Liver (tissue), 9 donors: Measurements from ENCODE around the gene TMTC2. TPM values are rescaled to one million over a fixed set of nuclear protein-coding genes. Genes with fewer than 3 reads are reported as not detected.

ENCODE experiments used
- DNase-seq: peaks from one replicate; pipeline ENCODE4 v3.0.0-alpha.2; 2017; ENCODE audit warnings: low spot score
- H3K27ac ChIP-seq, 2 donors: one replicate each; pipeline ENCODE4 v1.7.0; 2013; ENCODE audit warnings: inconsistent platforms in 2 of 2, low read length in 2 of 2, control low read depth in 1 of 2, low read depth in 1 of 2, mild to moderate bottlenecking in 1 of 2
- H3K27me3 ChIP-seq, 4 donors: one replicate each; pipeline versions ENCODE4 v1.6.1 to v1.7.0; 2013; ENCODE audit warnings: low read length in 3 of 4, inconsistent platforms in 1 of 4, mild to moderate bottlenecking in 1 of 4, moderate library complexity in 1 of 4; ENCODE audit not compliant: control insufficient read depth in 4 of 4, insufficient read depth in 4 of 4
- H3K36me3 ChIP-seq, 4 donors: one replicate each; pipeline versions ENCODE4 v1.6.1 to v1.7.0; 2013; ENCODE audit warnings: low read length in 3 of 4, mild to moderate bottlenecking in 3 of 4, low read depth in 1 of 4, moderate library complexity in 1 of 4; ENCODE audit not compliant: control insufficient read depth in 4 of 4, insufficient read depth in 3 of 4
- H3K4me1 ChIP-seq, 4 donors: one replicate each; pipeline versions ENCODE4 v1.6.1 to v1.7.0; 2013; ENCODE audit warnings: low read length in 3 of 4, mild to moderate bottlenecking in 3 of 4, moderate library complexity in 1 of 4; ENCODE audit not compliant: control insufficient read depth in 4 of 4, insufficient read depth in 4 of 4
- H3K4me3 ChIP-seq, 3 donors: one replicate each; pipeline versions ENCODE4 v1.6.1 to v1.7.0; 2013; ENCODE audit warnings: low read length in 3 of 3, control low read depth in 1 of 3, low read depth in 1 of 3, mild to moderate bottlenecking in 1 of 3
- H3K9ac ChIP-seq, 2 donors: one replicate each; pipeline ENCODE4 v1.7.0; 2013; ENCODE audit warnings: low read length in 2 of 2, mild to moderate bottlenecking in 2 of 2, moderate library complexity in 2 of 2, control low read depth in 1 of 2, low read depth in 1 of 2
- H3K9me3 ChIP-seq, 4 donors: one replicate each; pipeline versions ENCODE4 v1.6.1 to v1.7.0; 2013; ENCODE audit warnings: low read length in 3 of 4; ENCODE audit not compliant: control insufficient read depth in 4 of 4
- ATF3 ChIP-seq: IDR thresholded peaks from 2 replicates; pipeline ENCODE4 v1.6.1; 2016; ENCODE audit warnings: antibody characterized with exemption
- FOXA1 ChIP-seq: IDR thresholded peaks from 2 replicates; pipeline ENCODE4 v1.6.1; 2016; ENCODE audit warnings: antibody characterized with exemption
- FOXA2 ChIP-seq: IDR thresholded peaks from 2 replicates; pipeline ENCODE4 v1.6.1; 2016; ENCODE audit warnings: antibody characterized with exemption
- GABPA ChIP-seq, 2 donors: IDR thresholded peaks in 1 of 2; conservative IDR thresholded peaks in 1 of 2; 2 replicates each; pipeline ENCODE4 v1.6.1; 2016; ENCODE audit warnings: antibody characterized with exemption in 2 of 2, mild to moderate bottlenecking in 1 of 2, moderate library complexity in 1 of 2
- HNF4A ChIP-seq, 2 donors: conservative IDR thresholded peaks; 2 replicates each; pipeline ENCODE4 v1.6.1; 2016; ENCODE audit warnings: antibody characterized with exemption in 2 of 2, mild to moderate bottlenecking in 2 of 2
- HNF4G ChIP-seq: IDR thresholded peaks from 2 replicates; pipeline ENCODE4 v1.6.1; 2016; ENCODE audit warnings: antibody characterized with exemption
- JUND ChIP-seq, 2 donors: IDR thresholded peaks; 2 replicates each; pipeline ENCODE4 v1.6.1; 2016; ENCODE audit warnings: antibody characterized with exemption in 2 of 2
- MAX ChIP-seq: IDR thresholded peaks from 2 replicates; pipeline ENCODE4 v1.6.1; 2016; ENCODE audit warnings: antibody characterized with exemption
- RAD21 ChIP-seq, 2 donors: IDR thresholded peaks; 2 replicates each; pipeline ENCODE4 v1.6.1; 2016; ENCODE audit warnings: antibody characterized with exemption in 2 of 2, mild to moderate bottlenecking in 2 of 2
- RXRA ChIP-seq, 2 donors: IDR thresholded peaks; 2 replicates each; pipeline ENCODE4 v1.6.1; 2017 to 2018; ENCODE audit warnings: antibody characterized with exemption in 2 of 2, mild to moderate bottlenecking in 1 of 2
- SP1 ChIP-seq: IDR thresholded peaks from 2 replicates; pipeline ENCODE4 v1.6.1; 2018; ENCODE audit warnings: antibody characterized with exemption, mild to moderate bottlenecking
- TAF1 ChIP-seq: conservative IDR thresholded peaks from 2 replicates; pipeline ENCODE4 v1.6.1; 2016; ENCODE audit warnings: antibody characterized with exemption, mild to moderate bottlenecking
- YY1 ChIP-seq: IDR thresholded peaks from 2 replicates; pipeline ENCODE4 v1.6.1; 2016; ENCODE audit warnings: antibody characterized with exemption, mild to moderate bottlenecking
- WGBS: extraction: QIAGEN DNeasy Blood & Tissue Kit; methylation state at CpG from one replicate; pipeline ENCODE4 v1.1.7; 2013; 5-methylcytosine and 5-hydroxymethylcytosine counted together
- polyA plus RNA-seq, 2 donors: library from polyadenylated mRNA; stranded (reverse) in 1 of 2; unstranded in 1 of 2; fragments of 200-250 nt in 1 of 2; fragments of >200 nt in 1 of 2; fragmentation: Nextera tagmentation in 1 of 2; extraction: Ambion mirVana in 1 of 2; gene quantifications; one replicate each; pipeline versions ENCODE4 v1.2.1 to v1.2.3, GENCODE V29; 2013 to 2015
- total RNA-seq, 2 donors: library from RNA; depleted of rRNA; stranded (reverse); fragments of >200 nt; gene quantifications; one replicate each; pipeline ENCODE4 v1.2.3, GENCODE V29; 2014
- TF ChIP-seq, protein P1 (sequence below): IDR thresholded peaks from 2 replicates; pipeline ENCODE4 v1.6.1; 2016; ENCODE audit warnings: antibody characterized with exemption, mild to moderate bottlenecking
- TF ChIP-seq, protein P2 (sequence below): IDR thresholded peaks from 2 replicates; pipeline ENCODE4 v1.6.1; 2016; ENCODE audit warnings: antibody characterized with exemption
- donor health status: healthy.
- donor health status: healthy.
- donor health status: healthy.
- donor health status: healthy.
- donor health status: healthy.

TMTC2 gene
- total and polyA plus RNA-seq, 4 donors: 0.36 to 3.0 (median 0.61) TPM

DNA sequence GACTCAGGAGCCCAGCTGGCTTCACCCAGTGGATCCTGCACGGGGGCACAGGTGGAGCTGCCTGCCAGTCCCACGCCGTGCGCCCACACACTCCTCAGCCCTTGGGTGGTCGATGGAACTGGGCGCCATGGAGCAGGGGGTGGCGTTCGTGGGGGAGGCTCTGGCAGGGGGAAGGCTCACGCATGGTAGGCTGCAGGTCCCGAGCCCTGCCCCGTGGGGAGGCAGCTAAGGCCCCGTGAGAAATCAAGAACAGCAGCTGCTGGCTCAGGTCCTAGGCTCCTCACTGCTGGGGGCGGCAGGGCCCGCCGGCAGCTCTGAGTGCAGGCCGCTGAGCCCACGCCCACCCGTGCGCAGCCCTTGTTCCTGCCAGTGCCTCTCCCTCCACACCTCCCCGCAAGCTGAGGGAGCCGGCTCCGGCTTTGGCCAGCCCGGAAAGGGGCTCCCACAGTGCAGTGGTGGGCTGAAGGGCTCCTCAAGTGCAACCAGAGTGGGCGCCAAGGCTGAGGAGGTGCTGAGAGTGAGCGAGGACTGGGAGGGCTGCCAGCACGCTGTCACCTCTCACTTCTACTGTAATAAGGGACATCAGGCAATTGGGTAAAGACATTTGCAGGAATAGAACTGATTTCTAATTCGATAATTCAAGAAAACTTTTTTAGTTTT is 115.4 kb downstream of the TMTC2 start:
- no peak for TF ChIP-seq YY1
- TF ChIP-seq RXRA (IDR thresholded peaks at IDR 0.05): no peak
- no peak for TF ChIP-seq ATF3
- TF ChIP-seq FOXA2: no peak
- TF ChIP-seq RAD21 (IDR thresholded peaks at IDR 0.05): no peak

DNA sequence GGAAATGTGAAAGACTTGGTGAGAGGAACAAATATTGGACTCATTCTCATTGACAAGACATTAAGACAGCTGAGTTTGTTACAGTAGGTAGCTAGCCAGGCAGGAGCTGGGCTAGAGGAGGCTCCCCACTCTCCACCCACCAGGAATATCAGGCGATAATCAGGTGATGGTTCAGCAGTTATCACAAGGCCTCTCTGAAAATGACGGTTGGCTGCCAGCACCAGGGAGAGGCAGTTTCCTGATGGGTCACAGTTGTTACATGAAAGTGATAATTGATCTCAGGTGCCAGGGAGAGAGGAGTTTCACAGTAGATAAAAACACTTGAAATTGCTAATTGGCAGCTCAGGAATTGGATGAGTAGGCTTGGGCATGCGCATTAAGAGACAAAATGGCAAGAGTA is 116.5 kb downstream of the TMTC2 start:
- Histone ChIP-seq H3K27ac (no peak overlapping the region), H3K9ac (no peak overlapping the region), H3K36me3 (no peaks in the 10 kb centered on the region), H3K4me1 (no peaks in the 10 kb centered on the region), H3K27me3 (no peaks in the 10 kb centered on the region), H3K4me3 (no peak overlapping the region), H3K9me3 (no peaks in the 10 kb centered on the region)
- TF ChIP-seq HNF4A (conservative IDR thresholded peaks at IDR 0.05) (no peak), FOXA1 (no peak), SP1 (no peak), GABPA (IDR thresholded peaks at IDR 0.05 in 1 of 2, conservative IDR thresholded peaks at IDR 0.05 in 1 of 2) (no peak), JUND (IDR thresholded peaks at IDR 0.05) (no peak), RAD21 (IDR thresholded peaks at IDR 0.05) (no peak)
- TF ChIP-seq, protein P1, sequence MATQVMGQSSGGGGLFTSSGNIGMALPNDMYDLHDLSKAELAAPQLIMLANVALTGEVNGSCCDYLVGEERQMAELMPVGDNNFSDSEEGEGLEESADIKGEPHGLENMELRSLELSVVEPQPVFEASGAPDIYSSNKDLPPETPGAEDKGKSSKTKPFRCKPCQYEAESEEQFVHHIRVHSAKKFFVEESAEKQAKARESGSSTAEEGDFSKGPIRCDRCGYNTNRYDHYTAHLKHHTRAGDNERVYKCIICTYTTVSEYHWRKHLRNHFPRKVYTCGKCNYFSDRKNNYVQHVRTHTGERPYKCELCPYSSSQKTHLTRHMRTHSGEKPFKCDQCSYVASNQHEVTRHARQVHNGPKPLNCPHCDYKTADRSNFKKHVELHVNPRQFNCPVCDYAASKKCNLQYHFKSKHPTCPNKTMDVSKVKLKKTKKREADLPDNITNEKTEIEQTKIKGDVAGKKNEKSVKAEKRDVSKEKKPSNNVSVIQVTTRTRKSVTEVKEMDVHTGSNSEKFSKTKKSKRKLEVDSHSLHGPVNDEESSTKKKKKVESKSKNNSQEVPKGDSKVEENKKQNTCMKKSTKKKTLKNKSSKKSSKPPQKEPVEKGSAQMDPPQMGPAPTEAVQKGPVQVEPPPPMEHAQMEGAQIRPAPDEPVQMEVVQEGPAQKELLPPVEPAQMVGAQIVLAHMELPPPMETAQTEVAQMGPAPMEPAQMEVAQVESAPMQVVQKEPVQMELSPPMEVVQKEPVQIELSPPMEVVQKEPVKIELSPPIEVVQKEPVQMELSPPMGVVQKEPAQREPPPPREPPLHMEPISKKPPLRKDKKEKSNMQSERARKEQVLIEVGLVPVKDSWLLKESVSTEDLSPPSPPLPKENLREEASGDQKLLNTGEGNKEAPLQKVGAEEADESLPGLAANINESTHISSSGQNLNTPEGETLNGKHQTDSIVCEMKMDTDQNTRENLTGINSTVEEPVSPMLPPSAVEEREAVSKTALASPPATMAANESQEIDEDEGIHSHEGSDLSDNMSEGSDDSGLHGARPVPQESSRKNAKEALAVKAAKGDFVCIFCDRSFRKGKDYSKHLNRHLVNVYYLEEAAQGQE: no peak
- DNase-seq: no peak
- WGBS: 82% methylated on average over 3 of the region's 3 CpGs

More for the DNA sequence above, 115.4 kb downstream of the TMTC2 start:
- H3K4me1 ChIP-seq: no peaks in the 10 kb centered on the region
- no peaks in the 10 kb centered on the region for H3K36me3 ChIP-seq
- H3K27me3 ChIP-seq: no peaks in the 10 kb centered on the region
- H3K27ac ChIP-seq: no peak overlapping the region
- H3K9ac ChIP-seq: no peak overlapping the region
- H3K4me3 ChIP-seq: no peak overlapping the region
- H3K9me3 ChIP-seq: no peaks in the 10 kb centered on the region
- whole genome bisulfite sequencing: 96% methylated on average over 27 of the region's 27 CpGs
- DNase-seq: no peak

DNA sequence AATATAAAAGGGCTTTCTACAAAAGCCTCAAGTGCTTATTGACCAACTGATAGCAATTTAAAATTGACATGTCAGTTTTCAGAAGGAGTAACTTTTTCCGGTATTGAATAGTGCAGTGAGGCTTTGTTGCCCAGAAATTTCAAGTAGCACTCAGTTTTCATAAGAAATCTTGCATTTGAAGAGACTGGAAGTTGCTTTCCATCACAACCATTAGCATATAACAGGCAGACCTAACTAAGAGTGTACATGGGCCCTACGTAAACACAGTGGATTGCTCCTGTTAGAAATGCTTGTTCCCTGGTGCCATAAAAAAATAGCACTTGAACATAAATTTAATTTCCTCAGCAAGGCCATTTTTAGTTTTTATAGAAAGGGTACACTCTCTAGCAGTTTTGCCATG is 117.9 kb downstream of the TMTC2 start:
- Histone ChIP-seq H3K9ac (no peak overlapping the region), H3K27me3 (no peaks in the 10 kb centered on the region), H3K4me3 (no peak overlapping the region), H3K27ac (no peak overlapping the region), H3K9me3 (no peaks in the 10 kb centered on the region), H3K4me1 (no peaks in the 10 kb centered on the region), H3K36me3 (no peaks in the 10 kb centered on the region)
- no peak for TF ChIP-seq SP1
- no peak for TF ChIP-seq HNF4A (conservative IDR thresholded peaks at IDR 0.05)
- TF ChIP-seq MAX: no peak
- TF ChIP-seq, protein P1: no peak
- no peak for TF ChIP-seq HNF4G
- TF ChIP-seq ATF3: no peak
- TF ChIP-seq, protein P2, sequence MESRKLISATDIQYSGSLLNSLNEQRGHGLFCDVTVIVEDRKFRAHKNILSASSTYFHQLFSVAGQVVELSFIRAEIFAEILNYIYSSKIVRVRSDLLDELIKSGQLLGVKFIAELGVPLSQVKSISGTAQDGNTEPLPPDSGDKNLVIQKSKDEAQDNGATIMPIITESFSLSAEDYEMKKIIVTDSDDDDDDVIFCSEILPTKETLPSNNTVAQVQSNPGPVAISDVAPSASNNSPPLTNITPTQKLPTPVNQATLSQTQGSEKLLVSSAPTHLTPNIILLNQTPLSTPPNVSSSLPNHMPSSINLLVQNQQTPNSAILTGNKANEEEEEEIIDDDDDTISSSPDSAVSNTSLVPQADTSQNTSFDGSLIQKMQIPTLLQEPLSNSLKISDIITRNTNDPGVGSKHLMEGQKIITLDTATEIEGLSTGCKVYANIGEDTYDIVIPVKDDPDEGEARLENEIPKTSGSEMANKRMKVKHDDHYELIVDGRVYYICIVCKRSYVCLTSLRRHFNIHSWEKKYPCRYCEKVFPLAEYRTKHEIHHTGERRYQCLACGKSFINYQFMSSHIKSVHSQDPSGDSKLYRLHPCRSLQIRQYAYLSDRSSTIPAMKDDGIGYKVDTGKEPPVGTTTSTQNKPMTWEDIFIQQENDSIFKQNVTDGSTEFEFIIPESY: no peak
- no peak for TF ChIP-seq JUND (IDR thresholded peaks at IDR 0.05)
- no peak for TF ChIP-seq FOXA1
- TF ChIP-seq TAF1: no peak
- 93% methylated on average over 2 of the region's 2 CpGs for WGBS
- no peak for DNase-seq
